Loucy (cell line): ENCODE measurements around the gene ISM1.

ENCODE experiments used
- CTCF ChIP-seq: fragments of 200-600 bp; sonication (generic); conservative IDR thresholded peaks from 2 replicates; pipeline ENCODE4 v1.5.1; 2014; ENCODE audit warnings: mild to moderate bottlenecking, antibody characterized with exemption, low read length
- EZH2phosphoT487 ChIP-seq: fragments of 200-600 bp; IDR thresholded peaks from 2 replicates; pipeline ENCODE4 v1.6.1; 2018; ENCODE audit warnings: antibody characterized with exemption, mild to moderate bottlenecking, moderate library complexity, borderline replicate concordance

- no peak for TF ChIP-seq CTCF
- TF ChIP-seq EZH2phosphoT487: no peak
These were observed 74.6 kb downstream of the ISM1 start for GRCh38 chr20:13295637-13296036.
